ENCODE results near the gene APBB3. TPM values are rescaled to one million over a fixed set of nuclear protein-coding genes. Genes with fewer than 3 reads are reported as not detected.

Gene APBB3
- total and polyA plus RNA-seq, 9 of the 15 experiments (the other 6 are each of a cell fraction or from before 2014, with no cell fraction given), result 0.17 to 24.3 (median 9.5) TPM

DNA sequence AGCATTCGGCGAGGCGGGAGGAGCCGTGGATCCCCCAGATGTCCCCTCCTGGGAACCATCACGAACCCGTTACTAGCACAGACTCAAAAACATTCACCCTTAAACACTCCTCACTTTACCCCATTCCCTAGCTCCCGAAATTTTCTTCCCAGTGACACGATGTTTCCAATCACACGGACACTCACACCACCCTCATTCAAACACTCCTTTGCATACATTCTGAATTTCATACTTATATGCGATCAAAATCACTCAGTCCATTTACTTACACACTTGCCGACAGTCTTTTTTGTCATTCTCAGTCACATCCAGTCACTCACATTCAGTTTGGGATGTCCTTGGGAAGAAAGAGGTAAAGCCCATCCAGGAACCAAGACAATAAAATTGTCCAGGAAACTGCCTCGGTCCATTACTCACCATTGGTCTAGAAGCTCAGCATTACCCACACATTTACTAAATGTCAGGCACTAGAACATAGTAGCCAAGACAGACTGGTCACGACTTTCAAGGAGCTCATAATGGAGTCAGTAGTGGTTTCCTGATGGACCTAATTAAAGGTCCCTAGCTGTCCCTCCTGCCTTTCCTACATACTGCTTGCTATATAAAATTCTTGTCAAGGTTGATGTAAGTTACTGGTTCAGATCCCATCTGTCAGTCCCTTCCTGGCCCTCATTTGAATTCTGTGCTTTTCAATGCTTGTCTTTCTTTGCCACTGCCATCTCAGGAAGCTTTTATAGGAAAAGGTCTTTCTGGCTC lies 804 bp upstream of the APBB3 start (continued):
- TF ChIP-seq CC2D1A (IDR thresholded peaks at IDR 0.05) (peak; percentile 59; the same call in 1 of the 2 replicates), POLR2AphosphoS2 (IDR thresholded peaks at IDR 0.05; ENCODE audit: low read length) (no peak), ZFP30 (CRISPR knock-in tag; IDR thresholded peaks at IDR 0.05; ENCODE audit: borderline replicate concordance) (no peak), MCM7 (IDR thresholded peaks at IDR 0.05) (0 out of 4 replicates have a peak, but pooled peaks of 1 of the 2 experiments have one; percentile 20), NR2C1 (IDR thresholded peaks at IDR 0.05) (no peak), NR2C1 (tag; IDR thresholded peaks at IDR 0.05) (no peak), ZC3H11A (IDR thresholded peaks at IDR 0.05; ENCODE audit: low read depth, low read length) (no peak), TRIM24 (IDR thresholded peaks at IDR 0.05) (0 out of 4 replicates have a peak, but pooled peaks of 1 of the 2 experiments have one; percentile 23), SMARCE1 (IDR thresholded peaks at IDR 0.05) (0 out of 2 replicates have a peak, but pooled peaks have one; percentile 37), NFYB (IDR thresholded peaks at IDR 0.05; ENCODE audit: extremely low read depth, insufficient read length) (no peak), KAT2B (IDR thresholded peaks at IDR 0.05; ENCODE audit: low read depth, low read length) (no peak), CREM (IDR thresholded peaks at IDR 0.05; ENCODE audit: low read depth) (no peak), EHMT2 (IDR thresholded peaks at IDR 0.05) (0 out of 2 replicates have a peak, but pooled peaks have one; percentile 61), THRAP3 (IDR thresholded peaks at IDR 0.05; ENCODE audit: borderline replicate concordance) (no peak; the same call in 1 of the 2 replicates), NFRKB (IDR thresholded peaks at IDR 0.05; ENCODE audit: low read depth) (0 out of 2 replicates have a peak, but pooled peaks have one; percentile 85), MAFK (IDR thresholded peaks at IDR 0.05; ENCODE audit: low read length) (no peak), PHB2 (IDR thresholded peaks at IDR 0.05; ENCODE audit: low read depth) (0 out of 2 replicates have a peak, but pooled peaks have one; percentile 49), PHF21A (IDR thresholded peaks at IDR 0.05; ENCODE audit: borderline replicate concordance, low read depth) (0 out of 2 replicates have a peak, but pooled peaks have one; percentile 7), GTF2E2 (tag; IDR thresholded peaks at IDR 0.05) (peak; percentile 85), GABPB2 (CRISPR knock-in tag; conservative IDR thresholded peaks at IDR 0.05) (no peak)
- TF ChIP-seq, protein P1, sequence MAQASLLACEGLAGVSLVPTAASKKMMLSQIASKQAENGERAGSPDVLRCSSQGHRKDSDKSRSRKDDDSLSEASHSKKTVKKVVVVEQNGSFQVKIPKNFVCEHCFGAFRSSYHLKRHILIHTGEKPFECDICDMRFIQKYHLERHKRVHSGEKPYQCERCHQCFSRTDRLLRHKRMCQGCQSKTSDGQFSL (CRISPR knock-in tag; IDR thresholded peaks at IDR 0.05), result no peak
- TF ChIP-seq, protein P1 (tag; IDR thresholded peaks at IDR 0.05), result peak in 1 of 2 experiments; percentile 39; a peak in 1 of 4 replicates
- TF ChIP-seq, protein P2, sequence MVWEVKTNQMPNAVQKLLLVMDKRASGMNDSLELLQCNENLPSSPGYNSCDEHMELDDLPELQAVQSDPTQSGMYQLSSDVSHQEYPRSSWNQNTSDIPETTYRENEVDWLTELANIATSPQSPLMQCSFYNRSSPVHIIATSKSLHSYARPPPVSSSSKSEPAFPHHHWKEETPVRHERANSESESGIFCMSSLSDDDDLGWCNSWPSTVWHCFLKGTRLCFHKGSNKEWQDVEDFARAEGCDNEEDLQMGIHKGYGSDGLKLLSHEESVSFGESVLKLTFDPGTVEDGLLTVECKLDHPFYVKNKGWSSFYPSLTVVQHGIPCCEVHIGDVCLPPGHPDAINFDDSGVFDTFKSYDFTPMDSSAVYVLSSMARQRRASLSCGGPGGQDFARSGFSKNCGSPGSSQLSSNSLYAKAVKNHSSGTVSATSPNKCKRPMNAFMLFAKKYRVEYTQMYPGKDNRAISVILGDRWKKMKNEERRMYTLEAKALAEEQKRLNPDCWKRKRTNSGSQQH (CRISPR knock-in tag; IDR thresholded peaks at IDR 0.05), result 0 out of 2 replicates have a peak, but pooled peaks have one; percentile 3
- TF ChIP-seq, protein P3, sequence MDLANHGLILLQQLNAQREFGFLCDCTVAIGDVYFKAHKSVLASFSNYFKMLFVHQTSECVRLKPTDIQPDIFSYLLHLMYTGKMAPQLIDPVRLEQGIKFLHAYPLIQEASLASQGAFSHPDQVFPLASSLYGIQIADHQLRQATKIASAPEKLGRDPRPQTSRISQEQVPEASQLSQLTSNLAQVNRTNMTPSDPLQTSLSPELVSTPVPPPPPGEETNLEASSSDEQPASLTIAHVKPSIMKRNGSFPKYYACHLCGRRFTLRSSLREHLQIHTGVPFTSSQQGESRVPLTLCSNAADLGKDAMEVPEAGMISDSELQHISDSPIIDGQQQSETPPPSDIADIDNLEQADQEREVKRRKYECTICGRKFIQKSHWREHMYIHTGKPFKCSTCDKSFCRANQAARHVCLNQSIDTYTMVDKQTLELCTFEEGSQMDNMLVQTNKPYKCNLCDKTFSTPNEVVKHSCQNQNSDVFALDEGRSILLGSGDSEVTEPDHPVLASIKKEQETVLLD (IDR thresholded peaks at IDR 0.05), result no peak
- TF ChIP-seq, protein P4, sequence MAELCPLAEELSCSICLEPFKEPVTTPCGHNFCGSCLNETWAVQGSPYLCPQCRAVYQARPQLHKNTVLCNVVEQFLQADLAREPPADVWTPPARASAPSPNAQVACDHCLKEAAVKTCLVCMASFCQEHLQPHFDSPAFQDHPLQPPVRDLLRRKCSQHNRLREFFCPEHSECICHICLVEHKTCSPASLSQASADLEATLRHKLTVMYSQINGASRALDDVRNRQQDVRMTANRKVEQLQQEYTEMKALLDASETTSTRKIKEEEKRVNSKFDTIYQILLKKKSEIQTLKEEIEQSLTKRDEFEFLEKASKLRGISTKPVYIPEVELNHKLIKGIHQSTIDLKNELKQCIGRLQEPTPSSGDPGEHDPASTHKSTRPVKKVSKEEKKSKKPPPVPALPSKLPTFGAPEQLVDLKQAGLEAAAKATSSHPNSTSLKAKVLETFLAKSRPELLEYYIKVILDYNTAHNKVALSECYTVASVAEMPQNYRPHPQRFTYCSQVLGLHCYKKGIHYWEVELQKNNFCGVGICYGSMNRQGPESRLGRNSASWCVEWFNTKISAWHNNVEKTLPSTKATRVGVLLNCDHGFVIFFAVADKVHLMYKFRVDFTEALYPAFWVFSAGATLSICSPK (IDR thresholded peaks at IDR 0.05; ENCODE audit: borderline replicate concordance), result peak; percentile 95

Data from K562 (cell line).